K562 (cell line): ENCODE data around the gene ZBTB25. TPM values are rescaled to one million over a fixed set of nuclear protein-coding genes. Genes with fewer than 3 reads are reported as not detected.
A peak's percentile ranks its signal among the peaks of the same experiment; 100 is the strongest.

Source experiments
- ATAC-seq: fragments of 200-7000 bp; cut with Tn5 transposase; 3 replicates; pipeline ENCODE4 v1.9.1; 2020; ENCODE audit warnings: moderate library complexity
- BruUV-seq: library from RNA; stranded (reverse); fragments of 400-500 nt; replicated peaks from 2 replicates; lab custom pipeline; 2021; lab: Mats Ljungman, UMichigan
- CTCF ChIA-PET: fragments of 300-600 bp; formaldehyde crosslinking; extraction: SDS; loops from one replicate; lab custom pipeline; 2021; ENCODE audit warnings: low intra/inter-chr PET ratio; lab: Yijun Ruan, JAX
- POLR2A ChIA-PET: fragments of 300-600, 350-650 bp; sonication (Branson Sonifier 250); formaldehyde crosslinking; extraction: SDS; loops from one replicate; lab custom pipeline; 2021; ENCODE audit warnings: antibody characterized with exemption, inconsistent platforms; lab: Yijun Ruan, JAX
- DNase-seq, 4 experiments: peaks; one replicate each; pipeline versions ENCODE4 v3.0.0 to v3.0.0-alpha.2; 2011 to 2018; ENCODE audit warnings: low spot score in 3 of 4, mixed read lengths in 3 of 4; ENCODE audit errors: extremely low read depth in 1 of 4
- FAIRE-seq: peaks from 2 replicates; lab custom pipeline; 2011; peaks lifted over from hg19 to GRCh38; lab: Jason Lieb, UNC
- H2AFZ ChIP-seq: 2 replicates; pipeline ENCODE4 v1.6.0; 2011; ENCODE audit warnings: low read depth, low read length, control low read depth, inconsistent platforms
- H3K27ac ChIP-seq: fragments of 200-600 bp; 3 replicates; pipeline ENCODE4 v1.8.0; 2011; ENCODE audit warnings: low read depth, mild to moderate bottlenecking, control low read depth, inconsistent platforms, low read length, moderate library complexity, mixed read lengths; ENCODE audit errors: extremely low read depth
- H3K27me3 ChIP-seq, 2 experiments: fragments of 300-600 bp in 1 of 2; 2 replicates in 1 of 2; 3 replicates in 1 of 2; pipeline versions ENCODE4 v1.6.0 to v1.8.0; 2011; ENCODE audit warnings: inconsistent platforms in 2 of 2, low read length in 2 of 2, mild to moderate bottlenecking in 1 of 2, mixed read lengths in 1 of 2, moderate library complexity in 1 of 2; ENCODE audit not compliant: control insufficient read depth in 2 of 2, insufficient read depth in 2 of 2
- H3K36me3 ChIP-seq: fragments of 300-600 bp; 3 replicates; pipeline ENCODE4 v1.8.0; 2011; ENCODE audit warnings: mild to moderate bottlenecking, low read length, inconsistent platforms; ENCODE audit not compliant: control insufficient read depth, insufficient read depth
- H3K4me1 ChIP-seq, 2 experiments: fragments of 200-600 bp in 1 of 2; replicated peaks in 1 of 2; 2 replicates in 1 of 2; 3 replicates in 1 of 2; pipeline versions ENCODE4 v1.5.1 to v1.8.0; 2011; ENCODE audit warnings: inconsistent platforms in 2 of 2, low read length in 2 of 2, mild to moderate bottlenecking in 1 of 2, mixed read lengths in 1 of 2, moderate library complexity in 1 of 2; ENCODE audit not compliant: control insufficient read depth in 2 of 2, insufficient read depth in 2 of 2
- H3K4me2 ChIP-seq: 2 replicates; pipeline ENCODE4 v1.6.1; 2011; ENCODE audit warnings: low read length, control low read depth, inconsistent platforms, mixed read lengths; ENCODE audit not compliant: insufficient read depth
- H3K4me3 ChIP-seq: fragments of 200-600 bp; sonication (generic), shearing (Covaris generic); 2 replicates; pipeline ENCODE4 v1.5.1; 2016; ENCODE audit warnings: control low read depth, inconsistent platforms
- H3K79me2 ChIP-seq: fragments of 200-600 bp; 3 replicates; pipeline ENCODE4 v1.8.0; 2011; ENCODE audit warnings: low read length, inconsistent platforms; ENCODE audit not compliant: control insufficient read depth, insufficient read depth
- H3K9ac ChIP-seq, 2 experiments: 2 replicates each; pipeline versions ENCODE4 v1.6.0 to v1.6.1; 2011; ENCODE audit warnings: low read depth in 2 of 2, low read length in 2 of 2, control low read depth in 1 of 2, inconsistent platforms in 1 of 2, mild to moderate bottlenecking in 1 of 2, mixed read lengths in 1 of 2; ENCODE audit not compliant: insufficient read depth in 1 of 2
- H3K9me1 ChIP-seq: one replicate; pipeline ENCODE4 v1.6.0; 2011; ENCODE audit warnings: inconsistent platforms, mild to moderate bottlenecking, low read length, moderate library complexity; ENCODE audit not compliant: control insufficient read depth, insufficient read depth
- H3K9me3 ChIP-seq: replicated peaks from 2 replicates; pipeline ENCODE4 v1.5.1; 2011; ENCODE audit warnings: low read depth, low read length, inconsistent platforms; ENCODE audit not compliant: control insufficient read depth, insufficient read depth
- H4K20me1 ChIP-seq: replicated peaks from 2 replicates; pipeline ENCODE4 v1.6.1; 2011; ENCODE audit warnings: low read length, inconsistent platforms, mixed read lengths; ENCODE audit not compliant: control insufficient read depth, insufficient read depth
- HDAC1 ChIP-seq, 2 experiments: fragments of 450-650 bp; IDR thresholded peaks; 2 replicates each; pipeline ENCODE4 v1.6.1; 2016 to 2017; ENCODE audit warnings: inconsistent platforms in 1 of 2, mild to moderate bottlenecking in 1 of 2, moderate library complexity in 1 of 2
- SRSF1 ChIP-seq: fragments of 200-400 bp; formaldehyde crosslinking; IDR thresholded peaks from 2 replicates; pipeline ENCODE4 v1.6.1; 2017; ENCODE audit warnings: mild to moderate bottlenecking, low read depth, low read length, moderate library complexity
- WGBS: fragments of 100-300 bp; shearing (Covaris generic); methylation state at CpG from one replicate; pipeline ENCODE4 v1.1.6; 2016; ENCODE audit warnings: low coverage, mixed read lengths; ENCODE audit not compliant: insufficient coverage; ENCODE audit errors: missing lambda C conversion rate; 5-methylcytosine and 5-hydroxymethylcytosine counted together
- in situ Hi-C: fragments of 300-500 bp; cut with MboI; formaldehyde crosslinking; loops from 4 replicates; pipeline ENCODE4 v1.15.0; 2018; ENCODE audit warnings: inconsistent platforms, mixed read lengths
- intact Hi-C: fragments of 100-400 bp; cut with micrococcal nuclease; formaldehyde crosslinking; loops from 2 replicates; pipeline ENCODE4 v1.14.2; 2022
- polyA plus RNA-seq, 8 experiments: library from polyadenylated mRNA; depleted of rRNA in 4 of 8; stranded (reverse) in 5 of 8; unstranded in 3 of 8; fragments of >200 nt; fragmentation: Nextera tagmentation in 2 of 8; fragmentation: Illumina TruSeq in 1 of 8; extraction: Ambion mirVana in 2 of 8; extraction: Trizol in 1 of 8; gene quantifications; 2 replicates each; pipeline versions ENCODE4 v1.2.1 to v1.2.3, GENCODE V29; 2011 to 2014; ENCODE audit warnings: inconsistent platforms in 1 of 8, missing spikeins in 1 of 8
- total RNA-seq, 7 experiments: library from RNA; depleted of rRNA in 6 of 7; stranded (reverse); fragments of >200 nt in 6 of 7; fragmentation: Illumina TruSeq in 2 of 7; extraction: Trizol in 2 of 7; gene quantifications; 2 replicates each; pipeline versions ENCODE4 v1.2.1 to v1.2.3, GENCODE V29; 2011 to 2021; ENCODE audit warnings: low replicate concordance in 1 of 7
- TF ChIP-seq, protein P1 (sequence below), 2 experiments: fragments of 450-650 bp; IDR thresholded peaks; 2 replicates each; pipeline ENCODE4 v1.6.1; 2016
- TF ChIP-seq, protein P2 (sequence below): fragments of 450-650 bp; IDR thresholded peaks from 2 replicates; pipeline ENCODE4 v1.6.1; 2016
- TF ChIP-seq, protein P3 (sequence below): fragments of 450-650 bp; IDR thresholded peaks from 2 replicates; pipeline ENCODE4 v1.6.1; 2017; ENCODE audit warnings: antibody characterized with exemption
- TF ChIP-seq, protein P4 (sequence below): sonication (generic); formaldehyde crosslinking; IDR thresholded peaks from 2 replicates; pipeline ENCODE4 v1.8.0; 2022; ENCODE audit warnings: mild to moderate bottlenecking, missing genetic modification reagents

Gene ZBTB25
- total and polyA plus RNA-seq, 9 of the 15 experiments (the other 6 are each of a cell fraction or from before 2014, with no cell fraction given): 0.61 to 3.9 (median 2.3) TPM

GRCh38 chr14:64540208-64541202, 36.9 kb upstream of the ZBTB25 start, which contains the start of gene HSPA2 (continued):
- TF ChIP-seq, protein P1, sequence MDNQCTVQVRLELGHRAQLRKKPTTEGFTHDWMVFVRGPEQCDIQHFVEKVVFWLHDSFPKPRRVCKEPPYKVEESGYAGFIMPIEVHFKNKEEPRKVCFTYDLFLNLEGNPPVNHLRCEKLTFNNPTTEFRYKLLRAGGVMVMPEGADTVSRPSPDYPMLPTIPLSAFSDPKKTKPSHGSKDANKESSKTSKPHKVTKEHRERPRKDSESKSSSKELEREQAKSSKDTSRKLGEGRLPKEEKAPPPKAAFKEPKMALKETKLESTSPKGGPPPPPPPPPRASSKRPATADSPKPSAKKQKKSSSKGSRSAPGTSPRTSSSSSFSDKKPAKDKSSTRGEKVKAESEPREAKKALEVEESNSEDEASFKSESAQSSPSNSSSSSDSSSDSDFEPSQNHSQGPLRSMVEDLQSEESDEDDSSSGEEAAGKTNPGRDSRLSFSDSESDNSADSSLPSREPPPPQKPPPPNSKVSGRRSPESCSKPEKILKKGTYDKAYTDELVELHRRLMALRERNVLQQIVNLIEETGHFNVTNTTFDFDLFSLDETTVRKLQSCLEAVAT (IDR thresholded peaks at IDR 0.05): no peak
- TF ChIP-seq, protein P2, sequence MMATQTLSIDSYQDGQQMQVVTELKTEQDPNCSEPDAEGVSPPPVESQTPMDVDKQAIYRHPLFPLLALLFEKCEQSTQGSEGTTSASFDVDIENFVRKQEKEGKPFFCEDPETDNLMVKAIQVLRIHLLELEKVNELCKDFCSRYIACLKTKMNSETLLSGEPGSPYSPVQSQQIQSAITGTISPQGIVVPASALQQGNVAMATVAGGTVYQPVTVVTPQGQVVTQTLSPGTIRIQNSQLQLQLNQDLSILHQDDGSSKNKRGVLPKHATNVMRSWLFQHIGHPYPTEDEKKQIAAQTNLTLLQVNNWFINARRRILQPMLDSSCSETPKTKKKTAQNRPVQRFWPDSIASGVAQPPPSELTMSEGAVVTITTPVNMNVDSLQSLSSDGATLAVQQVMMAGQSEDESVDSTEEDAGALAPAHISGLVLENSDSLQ: peak; percentile 8; the same call in 1 of the 2 replicates
- TF ChIP-seq, all 486 proteins: peak for 2

GRCh38 chr14:64536488-64537245, 33.0 kb upstream of the ZBTB25 start:
- CTCF ChIA-PET: interaction anchor here (0.7 kb wide), 1 partner anchor 504 kb away, joined by 3 read pairs; no protein-coding TSS in a partner anchor
- no peak for ATAC-seq
- WGBS: 2% methylated on average over 4 of the region's 4 CpGs
- H3K9me3 ChIP-seq: no peaks in the 10 kb centered on the region; the same call in 1 of the 2 replicates
- POLR2A ChIA-PET: no interaction called here
- H3K79me2 ChIP-seq: no peaks in the 10 kb centered on the region
- in situ Hi-C loops (no loop called here), intact Hi-C loops (no loop called here)
- H4K20me1 ChIP-seq: no peaks in the 10 kb centered on the region
- no peaks in the 10 kb centered on the region for H3K36me3 ChIP-seq
- H3K4me3 ChIP-seq: no peak overlapping the region
- no peak overlapping the region for H3K4me2 ChIP-seq
- no peak overlapping the region for H2AFZ ChIP-seq
- no peak overlapping the region for H3K9ac ChIP-seq
- no TSS peak for BruUV-seq
- H3K27ac ChIP-seq: no peak overlapping the region
- no peaks in the 10 kb centered on the region for H3K27me3 ChIP-seq
- H3K9me1 ChIP-seq: no peaks in the 10 kb centered on the region
- peaks cover 0 to 8% of the 10 kb centered on the region in 2 experiments; a peak in 1 of 5 replicates for H3K4me1 ChIP-seq
- FAIRE-seq: no peak
- no peak for DNase-seq
- TF ChIP-seq, protein P3, sequence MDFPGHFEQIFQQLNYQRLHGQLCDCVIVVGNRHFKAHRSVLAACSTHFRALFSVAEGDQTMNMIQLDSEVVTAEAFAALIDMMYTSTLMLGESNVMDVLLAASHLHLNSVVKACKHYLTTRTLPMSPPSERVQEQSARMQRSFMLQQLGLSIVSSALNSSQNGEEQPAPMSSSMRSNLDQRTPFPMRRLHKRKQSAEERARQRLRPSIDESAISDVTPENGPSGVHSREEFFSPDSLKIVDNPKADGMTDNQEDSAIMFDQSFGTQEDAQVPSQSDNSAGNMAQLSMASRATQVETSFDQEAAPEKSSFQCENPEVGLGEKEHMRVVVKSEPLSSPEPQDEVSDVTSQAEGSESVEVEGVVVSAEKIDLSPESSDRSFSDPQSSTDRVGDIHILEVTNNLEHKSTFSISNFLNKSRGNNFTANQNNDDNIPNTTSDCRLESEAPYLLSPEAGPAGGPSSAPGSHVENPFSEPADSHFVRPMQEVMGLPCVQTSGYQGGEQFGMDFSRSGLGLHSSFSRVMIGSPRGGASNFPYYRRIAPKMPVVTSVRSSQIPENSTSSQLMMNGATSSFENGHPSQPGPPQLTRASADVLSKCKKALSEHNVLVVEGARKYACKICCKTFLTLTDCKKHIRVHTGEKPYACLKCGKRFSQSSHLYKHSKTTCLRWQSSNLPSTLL: no peak
- TF ChIP-seq HDAC1 (IDR thresholded peaks at IDR 0.05) (no peak), SRSF1 (no peak)
- TF ChIP-seq, protein P4, sequence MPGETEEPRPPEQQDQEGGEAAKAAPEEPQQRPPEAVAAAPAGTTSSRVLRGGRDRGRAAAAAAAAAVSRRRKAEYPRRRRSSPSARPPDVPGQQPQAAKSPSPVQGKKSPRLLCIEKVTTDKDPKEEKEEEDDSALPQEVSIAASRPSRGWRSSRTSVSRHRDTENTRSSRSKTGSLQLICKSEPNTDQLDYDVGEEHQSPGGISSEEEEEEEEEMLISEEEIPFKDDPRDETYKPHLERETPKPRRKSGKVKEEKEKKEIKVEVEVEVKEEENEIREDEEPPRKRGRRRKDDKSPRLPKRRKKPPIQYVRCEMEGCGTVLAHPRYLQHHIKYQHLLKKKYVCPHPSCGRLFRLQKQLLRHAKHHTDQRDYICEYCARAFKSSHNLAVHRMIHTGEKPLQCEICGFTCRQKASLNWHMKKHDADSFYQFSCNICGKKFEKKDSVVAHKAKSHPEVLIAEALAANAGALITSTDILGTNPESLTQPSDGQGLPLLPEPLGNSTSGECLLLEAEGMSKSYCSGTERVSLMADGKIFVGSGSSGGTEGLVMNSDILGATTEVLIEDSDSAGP (CRISPR knock-in tag): no peak
